Measurements from ENCODE around the gene TACSTD2. TPM values are rescaled to one million over a fixed set of nuclear protein-coding genes. Genes with fewer than 3 reads are reported as not detected.

The TACSTD2 gene
- total and polyA plus RNA-seq, 2 of the 4 experiments (the other 2 are of a cell fraction), result not detected

DNA sequence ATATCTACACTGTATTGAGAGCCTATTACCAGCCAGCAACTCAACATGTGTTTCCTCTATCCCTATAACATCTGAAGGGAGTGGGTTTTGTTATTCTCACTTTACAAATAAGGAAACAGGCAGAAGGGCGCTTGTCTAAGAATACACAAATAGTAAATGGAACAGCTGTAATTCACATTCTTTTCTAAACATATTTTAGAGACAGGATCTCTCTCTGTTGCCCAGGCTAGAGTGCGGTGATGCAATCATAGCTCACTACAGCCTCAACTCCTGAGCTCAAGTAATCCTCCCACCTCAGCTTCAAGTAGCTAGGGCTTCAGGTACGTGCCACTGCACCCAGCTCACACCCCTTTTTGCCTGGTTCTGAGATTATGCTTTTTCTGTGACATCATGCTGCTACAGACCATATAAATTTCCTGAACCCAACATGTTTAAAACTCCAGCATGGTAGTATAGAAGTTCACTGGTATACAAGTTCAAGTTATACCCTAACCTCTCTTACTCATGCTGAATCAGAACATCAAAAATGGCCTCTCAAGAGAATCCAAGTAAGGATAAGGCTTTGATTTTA, 8.6 kb upstream of the TACSTD2 start:
- Histone ChIP-seq H3K27me3 (ENCODE audit: control insufficient read depth, insufficient read depth, low read length) (no peaks in the 10 kb centered on the region), H3K36me3 (ENCODE audit: control insufficient read depth, insufficient read depth, low read length) (no peaks in the 10 kb centered on the region), H4K91ac (ENCODE audit: insufficient read depth, low read depth, low read length) (peak overlapping the region; percentile 77), H3K4me3 (ENCODE audit: insufficient read depth, low read depth, low read length) (no peak overlapping the region), H3K9ac (ENCODE audit: low read depth, low read length) (no peak overlapping the region), H2BK120ac (ENCODE audit: low read depth, low read length) (peak overlapping the region; percentile 94), H3K27ac (ENCODE audit: insufficient read depth, low read length) (peak overlapping the region; percentile 51; the same call in 1 of the 2 replicates), H3K4ac (ENCODE audit: low read depth, low read length) (peak overlapping the region; percentile 86), H3K18ac (ENCODE audit: low read depth, low read length) (peak overlapping the region; percentile 95), H4K20me1 (ENCODE audit: insufficient read depth, low read length) (no peaks in the 10 kb centered on the region), H2BK20ac (ENCODE audit: low read depth, low read length) (peak overlapping the region; percentile 86), H3K79me1 (ENCODE audit: low read depth in 1 of 2, low read length in 2 of 2) (no peaks in the 10 kb centered on the region), H3K4me1 (ENCODE audit: control insufficient read depth, insufficient read depth, low read length) (peaks cover 19% of the 10 kb centered on the region), H2AK9ac (replicated peaks; ENCODE audit: low read depth, low read length, poor library complexity) (no peak overlapping the region), H3K4me2 (ENCODE audit: low read depth, low read length) (no peak overlapping the region), H2BK5ac (ENCODE audit: low read depth, low read length, poor library complexity, severe bottlenecking) (no peak overlapping the region), H4K8ac (ENCODE audit: low read depth in 2 of 2, low read length in 2 of 2) (peak overlapping the region; percentile 35 to 65; a peak in 2 of 4 replicates), H3K56ac (ENCODE audit: extremely low read depth, insufficient read depth, low read length) (no peak overlapping the region), H2BK15ac (ENCODE audit: low read depth, low read length) (peak overlapping the region; percentile 93; the same call in 2 of the 3 replicates), H2AK5ac (ENCODE audit: low read depth, low read length) (peak overlapping the region; percentile 83), H2AFZ (replicated peaks; ENCODE audit: low read length, poor library complexity) (peak overlapping the region; percentile 17), H3K9me3 (ENCODE audit: control insufficient read depth, insufficient read depth, low read length) (no peaks in the 10 kb centered on the region), H4K5ac (ENCODE audit: low read depth, low read length) (peak overlapping the region; percentile 49; the same call in 1 of the 2 replicates), H3K14ac (replicated peaks; ENCODE audit: low read depth, low read length) (peak overlapping the region; percentile 88; the same call in 1 of the 2 replicates), H3K9me1 (ENCODE audit: insufficient read depth, low read length) (peaks cover 19% of the 10 kb centered on the region), H3K23ac (ENCODE audit: low read depth, low read length) (peak overlapping the region; percentile 23; the same call in 1 of the 2 replicates)
- ChIA-PET POLR2A (ENCODE audit: unreplicated experiment) (no interaction called here), CTCF (no interaction called here)
- TF ChIP-seq, protein P1, sequence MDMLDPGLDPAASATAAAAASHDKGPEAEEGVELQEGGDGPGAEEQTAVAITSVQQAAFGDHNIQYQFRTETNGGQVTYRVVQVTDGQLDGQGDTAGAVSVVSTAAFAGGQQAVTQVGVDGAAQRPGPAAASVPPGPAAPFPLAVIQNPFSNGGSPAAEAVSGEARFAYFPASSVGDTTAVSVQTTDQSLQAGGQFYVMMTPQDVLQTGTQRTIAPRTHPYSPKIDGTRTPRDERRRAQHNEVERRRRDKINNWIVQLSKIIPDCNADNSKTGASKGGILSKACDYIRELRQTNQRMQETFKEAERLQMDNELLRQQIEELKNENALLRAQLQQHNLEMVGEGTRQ (IDR thresholded peaks at IDR 0.05; ENCODE audit: low read depth, low read length), result no peak
- TF ChIP-seq FOS (IDR thresholded peaks at IDR 0.05; ENCODE audit: low read depth, low read length) (no peak), CEBPB (IDR thresholded peaks at IDR 0.05; ENCODE audit: low read depth, low read length) (peak; percentile 90), SMC3 (IDR thresholded peaks at IDR 0.05; ENCODE audit: low read depth, low read length) (no peak)
- TF ChIP-seq, protein P2, sequence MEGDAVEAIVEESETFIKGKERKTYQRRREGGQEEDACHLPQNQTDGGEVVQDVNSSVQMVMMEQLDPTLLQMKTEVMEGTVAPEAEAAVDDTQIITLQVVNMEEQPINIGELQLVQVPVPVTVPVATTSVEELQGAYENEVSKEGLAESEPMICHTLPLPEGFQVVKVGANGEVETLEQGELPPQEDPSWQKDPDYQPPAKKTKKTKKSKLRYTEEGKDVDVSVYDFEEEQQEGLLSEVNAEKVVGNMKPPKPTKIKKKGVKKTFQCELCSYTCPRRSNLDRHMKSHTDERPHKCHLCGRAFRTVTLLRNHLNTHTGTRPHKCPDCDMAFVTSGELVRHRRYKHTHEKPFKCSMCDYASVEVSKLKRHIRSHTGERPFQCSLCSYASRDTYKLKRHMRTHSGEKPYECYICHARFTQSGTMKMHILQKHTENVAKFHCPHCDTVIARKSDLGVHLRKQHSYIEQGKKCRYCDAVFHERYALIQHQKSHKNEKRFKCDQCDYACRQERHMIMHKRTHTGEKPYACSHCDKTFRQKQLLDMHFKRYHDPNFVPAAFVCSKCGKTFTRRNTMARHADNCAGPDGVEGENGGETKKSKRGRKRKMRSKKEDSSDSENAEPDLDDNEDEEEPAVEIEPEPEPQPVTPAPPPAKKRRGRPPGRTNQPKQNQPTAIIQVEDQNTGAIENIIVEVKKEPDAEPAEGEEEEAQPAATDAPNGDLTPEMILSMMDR (conservative IDR thresholded peaks at IDR 0.05; ENCODE audit: low read depth, low read length), result no peak
- WGBS, 2 experiments (ENCODE audit: extremely low coverage in 2 of 2, insufficient read length in 1 of 2), result 40% methylated on average over 1 of the region's 3 CpGs; no CpG with 5 or more reads in 1 of the 2 experiments
- BruUV-seq (replicated peaks), result no TSS peak
- DNase-seq (peak; percentile 56), ATAC-seq (ENCODE audit: low read depth) (peak; percentile 45)
- in situ Hi-C loops (cut with MboI; ENCODE audit: low sequenced_read_pairs) (no loop called here), dilution Hi-C loops (cut with HindIII; ENCODE audit: low sequenced_read_pairs, unreplicated experiment) (no loop called here), intact Hi-C loops (cut with micrococcal nuclease) (loop anchor here (2.0 kb wide), 2 partner anchors 39 to 67 kb away; partner anchors contain the start of gene OMA1)

All from IMR-90 (cell line).